Astrocyte (in vitro differentiated cells and primary cell): ENCODE results near the gene ARF3. TPM values are rescaled to one million over a fixed set of nuclear protein-coding genes. Genes with fewer than 3 reads are reported as not detected.
"Not testable (repeated sequence)": the region's sequence is repeated elsewhere in the genome, so short reads cannot be mapped to it uniquely, and the experiment has no call there.

Experiments used
- DNase-seq: peaks from one replicate; pipeline ENCODE4 v3.0.0-alpha.2; 2010; ENCODE audit warnings: low read depth
- FAIRE-seq: peaks from 2 replicates; lab custom pipeline; 2011; peaks lifted over from hg19 to GRCh38; lab: Jason Lieb, UNC
- H2AFZ ChIP-seq: 2 replicates; pipeline ENCODE4 v1.6.0; 2012; ENCODE audit warnings: low read depth, low read length, inconsistent platforms
- H3K27ac ChIP-seq: 2 replicates; pipeline ENCODE4 v1.5.1; 2011; ENCODE audit warnings: low read depth, low read length, inconsistent platforms
- H3K27me3 ChIP-seq: 2 replicates; pipeline ENCODE4 v1.6.0; 2011; ENCODE audit warnings: low read length, inconsistent platforms; ENCODE audit not compliant: insufficient read depth
- H3K36me3 ChIP-seq: 2 replicates; pipeline ENCODE4 v1.5.1; 2011; ENCODE audit warnings: low read length, inconsistent platforms; ENCODE audit not compliant: insufficient read depth
- H3K4me1 ChIP-seq: 2 replicates; pipeline ENCODE4 v1.5.1; 2011; ENCODE audit warnings: low read length, inconsistent platforms; ENCODE audit not compliant: insufficient read depth
- H3K4me2 ChIP-seq: 2 replicates; pipeline ENCODE4 v1.6.0; 2012; ENCODE audit warnings: low read length, inconsistent platforms
- H3K4me3 ChIP-seq: 2 replicates; pipeline ENCODE4 v1.5.1; 2011; ENCODE audit warnings: low read depth, mild to moderate bottlenecking, low read length, inconsistent platforms; ENCODE audit not compliant: insufficient read depth
- H3K79me2 ChIP-seq: 2 replicates; pipeline ENCODE4 v1.6.0; 2012; ENCODE audit warnings: mild to moderate bottlenecking, low read length, inconsistent platforms; ENCODE audit not compliant: insufficient read depth
- H3K9ac ChIP-seq: 2 replicates; pipeline ENCODE4 v1.6.0; 2012; ENCODE audit warnings: mild to moderate bottlenecking, low read length, inconsistent platforms
- H3K9me3 ChIP-seq: 2 replicates; pipeline ENCODE4 v1.5.1; 2012; ENCODE audit warnings: low read depth, mild to moderate bottlenecking, low read length, inconsistent platforms; ENCODE audit not compliant: insufficient read depth
- H4K20me1 ChIP-seq: 2 replicates; pipeline ENCODE4 v1.6.0; 2012; ENCODE audit warnings: low read length, inconsistent platforms; ENCODE audit not compliant: insufficient read depth
- H3K27ac Mint-ChIP-seq: one replicate; pipeline ENCODE4 v1.8.0; 2021; ENCODE audit warnings: mild to moderate bottlenecking, mixed read lengths; ENCODE audit not compliant: unreplicated experiment
- H3K27me3 Mint-ChIP-seq: one replicate; pipeline ENCODE4 v1.8.0; 2021; ENCODE audit warnings: low read depth, mixed read lengths; ENCODE audit not compliant: unreplicated experiment
- H3K36me3 Mint-ChIP-seq: one replicate; pipeline ENCODE4 v1.8.0; 2021; ENCODE audit warnings: low read depth, mixed read lengths; ENCODE audit not compliant: unreplicated experiment
- H3K4me1 Mint-ChIP-seq: one replicate; pipeline ENCODE4 v1.8.0; 2021; ENCODE audit warnings: low read depth, mixed read lengths; ENCODE audit not compliant: unreplicated experiment
- H3K4me3 Mint-ChIP-seq: one replicate; pipeline ENCODE4 v1.8.0; 2021; ENCODE audit warnings: mild to moderate bottlenecking, moderate library complexity, mixed read lengths; ENCODE audit not compliant: unreplicated experiment
- H3K9me3 Mint-ChIP-seq: one replicate; pipeline ENCODE4 v1.8.0; 2021; ENCODE audit warnings: mild to moderate bottlenecking, mixed read lengths; ENCODE audit not compliant: unreplicated experiment
- CTCF ChIP-seq: IDR thresholded peaks from 2 replicates; pipeline ENCODE4 v1.5.1; 2011; ENCODE audit warnings: low read depth, mild to moderate bottlenecking, inconsistent platforms, low read length, moderate library complexity; ENCODE audit not compliant: insufficient read depth
- EZH2 ChIP-seq: IDR thresholded peaks from 2 replicates; pipeline ENCODE4 v1.6.1; 2012; ENCODE audit warnings: mild to moderate bottlenecking, low read length, inconsistent platforms; ENCODE audit not compliant: insufficient read depth
- total RNA-seq: library from RNA; stranded (reverse); gene quantifications from 2 replicates; pipeline ENCODE4 v1.2.1, GENCODE V29; 2021

ARF3 gene
- total RNA-seq, 1 donor from 2014 or later, result 229 TPM

GRCh38 chr12:48917857-48918537, 39.3 kb downstream of the ARF3 start:
- Histone ChIP-seq H4K20me1 (peaks cover 4% of the 10 kb centered on the region), H2AFZ (no peak overlapping the region), H3K27me3 (no peaks in the 10 kb centered on the region), H3K4me3 (no peak overlapping the region), H3K79me2 (no peaks in the 10 kb centered on the region), H3K9ac (no peak overlapping the region), H3K4me1 (no peaks in the 10 kb centered on the region), H3K9me3 (no peaks in the 10 kb centered on the region), H3K27ac (no peak overlapping the region), H3K36me3 (peaks cover 17% of the 10 kb centered on the region), H3K4me2 (no peak overlapping the region)
- no peak for TF ChIP-seq EZH2
- no peak for TF ChIP-seq CTCF
- peaks cover 20% of the 10 kb centered on the region for H3K36me3 Mint-ChIP-seq
- DNase-seq, result no peak
- H3K4me1 Mint-ChIP-seq, result peaks cover 3% of the 10 kb centered on the region
- no peak overlapping the region for H3K4me3 Mint-ChIP-seq
- no peaks in the 10 kb centered on the region for H3K9me3 Mint-ChIP-seq
- H3K27ac Mint-ChIP-seq, result no peak overlapping the region
- no peak for FAIRE-seq
- no peaks in the 10 kb centered on the region for H3K27me3 Mint-ChIP-seq

GRCh38 chr12:48910196-48910595, 47.1 kb downstream of the ARF3 start:
- Histone ChIP-seq H4K20me1 (no peaks in the 10 kb centered on the region), H3K4me2 (no peak overlapping the region), H3K27ac (no peak overlapping the region), H3K9me3 (no peaks in the 10 kb centered on the region), H3K4me3 (no peak overlapping the region), H3K79me2 (no peaks in the 10 kb centered on the region), H3K9ac (no peak overlapping the region), H2AFZ (no peak overlapping the region), H3K27me3 (no peaks in the 10 kb centered on the region), H3K36me3 (no peaks in the 10 kb centered on the region), H3K4me1 (no peaks in the 10 kb centered on the region)
- TF ChIP-seq EZH2 (no peak), CTCF (no peak)
- FAIRE-seq (no peak), DNase-seq (no peak)
- no peaks in the 10 kb centered on the region for H3K36me3 Mint-ChIP-seq
- no peaks in the 10 kb centered on the region for H3K9me3 Mint-ChIP-seq
- no peaks in the 10 kb centered on the region for H3K27me3 Mint-ChIP-seq
- no peak overlapping the region for H3K27ac Mint-ChIP-seq
- H3K4me1 Mint-ChIP-seq, result no peaks in the 10 kb centered on the region
- H3K4me3 Mint-ChIP-seq, result no peak overlapping the region

- not testable (repeated sequence) for H3K36me3 Mint-ChIP-seq, H3K27me3 Mint-ChIP-seq, H3K4me3 ChIP-seq, H3K36me3 ChIP-seq, H3K9ac ChIP-seq, H3K9me3 ChIP-seq, DNase-seq, FAIRE-seq, H3K4me3 Mint-ChIP-seq, H4K20me1 ChIP-seq, H3K27ac ChIP-seq, H3K4me2 ChIP-seq, H3K27me3 ChIP-seq, H3K9me3 Mint-ChIP-seq, H3K4me1 ChIP-seq, H3K27ac Mint-ChIP-seq, H3K79me2 ChIP-seq, H3K4me1 Mint-ChIP-seq, H2AFZ ChIP-seq
Measured at GRCh38 chr12:48909698-48910097, 47.6 kb downstream of the ARF3 start.
